IPS-NIHi11 (cell line): ENCODE measurements around the gene CASP12.

Source experiments
- DNase-seq: peaks from one replicate; pipeline ENCODE4 v3.0.0; 2012; ENCODE audit warnings: mixed read lengths, low spot score

CASP12 gene

DNA sequence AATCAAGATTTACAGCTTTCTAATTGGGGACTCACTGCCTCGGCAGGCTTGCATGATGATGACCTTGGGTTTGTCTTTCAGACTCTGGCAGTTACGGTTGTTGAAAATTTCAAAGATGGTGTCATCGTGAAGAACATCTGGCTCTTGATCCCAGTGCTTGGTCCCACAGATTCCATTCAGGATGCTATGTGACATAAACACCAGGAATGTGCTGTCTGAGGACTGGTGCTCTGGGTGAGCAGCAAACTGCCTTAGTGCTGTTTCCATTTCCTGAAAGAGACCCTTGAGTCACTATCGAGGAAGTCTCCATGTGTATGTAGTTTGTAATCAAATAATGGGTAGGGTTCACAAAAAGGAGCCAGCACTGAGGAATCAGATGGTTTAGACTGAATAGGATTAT lies 7.1 kb downstream of the CASP12 start:
- no peak for DNase-seq

GRCh38 chr11:104883342-104883741 lies 14.9 kb downstream of the CASP12 start:
- DNase-seq, result no peak

- DNase-seq, result no peak
Measured at GRCh38 chr11:104881117-104881794, 17.0 kb downstream of the CASP12 start.

GRCh38 chr11:104879514-104880190 lies 18.6 kb downstream of the CASP12 start:
- no peak for DNase-seq

GRCh38 chr11:104876861-104877431 lies 21.3 kb downstream of the CASP12 start:
- no peak for DNase-seq

- DNase-seq, result no peak
Measured at GRCh38 chr11:104876324-104876723, 21.9 kb downstream of the CASP12 start.

GRCh38 chr11:104873252-104873651 lies 25.0 kb downstream of the CASP12 start:
- DNase-seq, result peak; percentile 48

DNA sequence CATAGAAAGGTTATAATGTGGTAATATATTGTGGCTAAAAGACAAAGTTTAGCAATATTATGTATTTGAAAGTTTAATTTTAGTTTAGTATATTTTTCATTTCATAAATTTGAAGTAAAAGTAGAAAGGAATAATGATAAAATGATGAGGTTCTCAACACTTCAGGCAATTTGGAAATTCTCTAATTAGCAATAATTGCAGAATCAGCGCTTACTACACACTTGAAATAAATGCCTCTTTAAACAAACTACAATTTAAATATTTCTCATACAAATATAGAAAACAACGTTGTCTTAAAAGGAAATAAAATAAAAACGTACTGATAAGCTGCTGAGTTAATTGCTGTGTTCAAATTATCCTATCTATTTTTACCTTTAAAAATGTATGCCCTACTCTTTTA lies 25.9 kb downstream of the CASP12 start:
- no peak for DNase-seq

GRCh38 chr11:104870910-104871309 lies 27.4 kb downstream of the CASP12 start:
- no peak for DNase-seq

- no peak for DNase-seq
Measured at GRCh38 chr11:104866815-104867214, 31.4 kb downstream of the CASP12 start.

DNA sequence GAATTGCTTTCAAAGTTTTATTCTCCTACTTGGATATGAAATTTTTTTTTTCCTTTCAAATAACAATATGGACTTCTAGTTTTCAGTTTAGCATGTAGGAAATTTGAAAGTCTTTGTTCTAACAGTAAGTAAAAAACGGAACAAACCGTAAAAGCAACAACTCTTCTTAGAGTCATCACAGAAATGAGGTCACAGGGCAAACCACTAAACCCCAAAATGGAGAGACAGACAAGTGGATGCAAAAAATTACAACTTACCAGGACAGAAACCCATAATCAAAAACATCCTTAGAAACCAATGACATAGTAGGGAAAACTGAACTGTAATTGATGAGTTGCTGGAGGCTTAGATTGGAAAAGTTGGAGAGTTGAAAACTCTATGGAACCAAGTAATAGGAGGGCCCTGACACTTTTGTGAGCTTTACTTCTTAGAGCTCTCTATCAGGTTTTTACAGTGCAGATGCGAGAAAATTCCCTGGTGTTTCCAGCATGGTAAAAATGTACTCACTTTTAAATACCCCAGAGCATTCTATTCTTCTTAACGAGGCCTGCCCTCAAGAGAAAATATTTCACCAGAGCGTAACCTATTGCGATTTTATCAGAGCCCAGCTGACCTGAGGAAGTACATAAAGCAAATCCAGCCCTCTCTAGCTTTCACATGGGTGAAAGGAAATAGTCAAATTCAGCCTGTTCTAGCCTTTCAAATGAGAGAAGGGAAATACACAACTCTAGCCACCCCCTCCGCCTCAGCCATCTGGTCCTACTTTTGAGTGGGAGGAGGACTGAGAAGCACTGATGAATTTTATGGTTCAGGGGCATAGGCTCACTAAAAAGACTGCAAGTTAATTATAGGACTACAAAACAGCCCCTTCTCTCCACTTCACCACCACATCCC lies 39.1 kb downstream of the CASP12 start:
- DNase-seq, result no peak

- no peak for DNase-seq
Measured at GRCh38 chr11:104856607-104857006, 41.7 kb downstream of the CASP12 start.

GRCh38 chr11:104855965-104856364 lies 42.3 kb downstream of the CASP12 start:
- DNase-seq, result no peak

DNA sequence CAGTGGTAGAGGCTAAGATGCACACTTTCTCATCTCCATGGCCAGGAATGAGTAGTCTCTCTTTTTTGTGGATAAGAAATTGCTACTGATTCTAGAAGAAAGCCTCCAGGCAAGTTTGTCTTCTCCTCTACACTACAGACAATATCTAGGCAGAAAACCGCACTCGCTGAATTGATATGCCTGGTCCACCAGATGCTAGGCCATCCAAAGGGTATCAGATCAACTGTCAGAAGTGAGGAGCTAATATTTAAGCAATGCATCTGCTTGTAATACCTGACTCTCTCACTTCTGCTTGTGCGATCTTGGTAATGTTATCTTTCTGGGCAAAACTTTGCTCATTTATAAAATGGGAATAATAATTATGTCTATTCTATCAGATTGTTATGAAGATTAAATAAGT lies 45.0 kb downstream of the CASP12 start:
- no peak for DNase-seq

DNA sequence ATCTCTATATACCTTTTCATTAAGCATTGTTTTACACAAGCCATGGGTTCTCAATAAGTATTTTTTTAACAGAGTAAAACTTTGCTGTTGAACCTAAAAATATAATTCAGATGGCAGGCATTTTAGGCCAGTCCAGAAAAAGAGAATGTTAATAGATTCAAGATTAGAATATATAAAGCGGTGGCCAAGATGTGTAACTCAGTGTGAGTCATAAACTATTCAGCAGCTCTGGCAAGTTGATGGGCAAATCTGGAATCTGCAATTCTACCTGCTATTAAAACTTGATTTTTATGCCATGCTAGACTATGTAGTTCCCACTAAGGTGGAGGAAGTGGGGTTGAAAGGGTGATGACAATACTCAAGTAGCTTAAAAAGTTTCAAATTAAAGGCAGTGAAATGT lies 45.4 kb downstream of the CASP12 start:
- DNase-seq, result no peak

DNA sequence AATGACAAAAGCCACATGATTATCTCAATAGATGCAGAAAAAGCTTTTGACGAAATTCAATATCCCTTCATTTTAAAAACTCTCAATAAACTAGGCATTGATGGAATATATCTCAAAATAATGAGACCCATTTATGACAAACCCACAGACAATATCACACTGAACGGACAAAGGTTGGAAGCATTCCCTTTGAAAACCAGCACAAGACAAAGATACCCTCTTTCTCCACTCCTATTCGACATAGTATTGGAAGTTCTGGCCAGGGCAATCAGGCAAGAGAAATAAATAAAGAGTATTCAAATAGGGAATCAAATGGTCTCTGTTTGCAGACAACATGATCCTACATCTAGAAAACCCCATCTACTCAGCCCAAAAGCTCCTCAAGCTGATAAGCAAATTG lies 52.0 kb downstream of the CASP12 start:
- DNase-seq, result no peak

DNA sequence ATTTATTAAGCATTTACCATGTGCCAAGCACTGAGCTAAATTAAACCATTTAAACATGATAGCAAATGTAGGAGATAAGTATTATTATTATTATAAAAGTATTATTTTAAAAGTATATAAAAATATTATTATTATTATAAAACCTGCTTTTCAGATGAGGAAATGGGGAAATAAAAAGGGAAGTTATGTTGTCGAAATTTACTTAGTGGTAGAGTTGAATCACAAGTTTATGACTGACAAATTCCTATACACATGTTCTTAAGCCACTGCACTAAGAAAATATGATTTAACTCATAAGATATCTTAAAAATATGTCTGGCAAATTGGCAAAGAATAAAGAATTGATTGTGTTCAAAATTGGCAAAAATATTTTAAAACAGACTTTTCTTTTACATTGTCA lies 53.8 kb downstream of the CASP12 start:
- no peak for DNase-seq

- DNase-seq, result no peak
Measured at GRCh38 chr11:104843150-104843836, 55.0 kb downstream of the CASP12 start.

- DNase-seq, result no peak
Measured at GRCh38 chr11:104841973-104842525, 56.2 kb downstream of the CASP12 start.

DNA sequence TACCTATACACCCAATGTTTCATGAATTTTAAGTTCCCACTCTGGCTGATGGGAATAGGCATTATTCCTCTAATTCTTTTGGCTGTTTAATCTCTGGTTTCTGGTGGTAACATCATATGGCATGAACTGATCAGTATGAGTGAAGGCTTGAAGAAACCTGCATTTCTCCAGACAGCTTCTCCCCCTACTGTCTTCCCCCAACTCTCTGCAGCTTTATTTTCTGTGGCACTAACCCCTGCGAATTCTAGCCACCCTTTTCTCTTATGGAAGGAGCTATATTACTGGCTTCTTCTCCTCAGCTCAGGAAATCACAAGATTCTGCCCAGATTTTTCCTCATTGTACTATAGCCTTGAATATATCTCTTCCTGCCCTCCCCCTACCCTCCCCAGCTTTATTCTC lies 57.1 kb downstream of the CASP12 start:
- DNase-seq, result no peak

DNA sequence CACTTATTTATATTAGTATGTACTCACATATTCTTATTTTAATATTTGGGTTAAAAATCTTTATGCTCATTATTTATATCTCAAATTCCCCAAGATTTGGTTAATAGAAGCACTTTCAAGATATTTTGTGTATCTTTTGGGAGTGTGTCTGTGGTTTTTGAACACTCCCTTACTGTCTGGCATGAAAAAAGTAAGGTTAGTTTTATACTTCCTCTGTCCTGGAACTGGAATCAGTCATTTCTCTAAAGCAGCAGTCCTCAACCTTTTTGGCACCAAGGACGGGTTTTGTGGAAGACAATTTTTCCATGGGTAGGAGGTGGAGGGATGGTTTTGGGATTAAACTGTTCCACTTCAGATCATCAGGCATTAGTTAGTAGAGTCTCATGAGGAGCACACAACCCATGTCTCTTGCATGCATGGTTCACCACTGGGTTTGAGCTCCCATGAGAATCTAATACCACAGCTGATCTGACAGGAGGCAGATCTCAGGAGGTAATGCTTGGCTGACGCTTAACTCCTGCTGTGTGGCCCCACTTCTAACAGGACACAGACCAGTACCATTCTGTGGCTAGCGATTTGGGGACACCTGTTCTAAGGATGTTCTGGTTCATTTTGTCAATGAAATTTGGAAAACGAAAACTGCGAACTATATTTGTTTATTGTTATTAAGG lies 60.2 kb downstream of the CASP12 start:
- DNase-seq, result no peak
